HEK293 (cell line): Measurements from ENCODE around the gene ANKRD13A.

Source experiments
- CTCF ChIP-seq: fragments of 450-650 bp; formaldehyde crosslinking; IDR thresholded peaks from 2 replicates; pipeline ENCODE4 v1.5.1; 2016; ENCODE audit warnings: missing biosample characterization, missing genetic modification characterization
- KLF9 ChIP-seq: fragments of 450-650 bp; formaldehyde crosslinking; IDR thresholded peaks from 2 replicates; pipeline ENCODE4 v1.5.1; 2016; ENCODE audit warnings: missing biosample characterization, missing genetic modification characterization, low read depth
- PRDM10 ChIP-seq: fragments of 450-650 bp; formaldehyde crosslinking; IDR thresholded peaks from 2 replicates; pipeline ENCODE4 v1.5.1; 2016; ENCODE audit warnings: missing biosample characterization, missing genetic modification characterization
- TRIM28 ChIP-seq: IDR thresholded peaks from 2 replicates; pipeline ENCODE4 v1.6.1; 2011; ENCODE audit warnings: low read length, control low read depth, borderline replicate concordance
- ZNF335 ChIP-seq: fragments of 450-650 bp; formaldehyde crosslinking; conservative IDR thresholded peaks from 2 replicates; pipeline ENCODE4 v1.5.1; 2016; ENCODE audit warnings: missing biosample characterization, missing genetic modification characterization
- ZNF510 ChIP-seq: fragments of 450-650 bp; formaldehyde crosslinking; IDR thresholded peaks from 2 replicates; pipeline ENCODE4 v1.5.1; 2018; ENCODE audit warnings: mild to moderate bottlenecking, missing genetic modification characterization, missing biosample characterization; ENCODE audit not compliant: insufficient replicate concordance
- ZNF580 ChIP-seq: fragments of 450-650 bp; formaldehyde crosslinking; IDR thresholded peaks from 2 replicates; pipeline ENCODE4 v1.5.1; 2016; ENCODE audit warnings: missing biosample characterization, missing genetic modification characterization
- ZNF76 ChIP-seq: fragments of 450-650 bp; formaldehyde crosslinking; IDR thresholded peaks from 2 replicates; pipeline ENCODE4; 2016; ENCODE audit warnings: low read depth, missing biosample characterization, missing genetic modification characterization, borderline replicate concordance

GRCh38 chr12:110065540-110065939 is 66.3 kb downstream of the ANKRD13A start:
- TF ChIP-seq TRIM28 (no peak), CTCF (tag by site-specific recombination) (no peak), ZNF580 (no peak), ZNF76 (tag by site-specific recombination) (no peak), KLF9 (no peak), ZNF510 (tag by site-specific recombination) (no peak), ZNF335 (tag by site-specific recombination) (no peak), PRDM10 (no peak)
